Measurements from ENCODE around the gene FRMD4A. TPM values are rescaled to one million over a fixed set of nuclear protein-coding genes. Genes with fewer than 3 reads are reported as not detected.

The FRMD4A gene
- polyA plus RNA-seq, 1 of the 3 experiments (the other 2 are of a cell fraction), result 37.7 TPM

- CTCF ChIA-PET, result no interaction called here
- Histone ChIP-seq H3K79me2 (ENCODE audit: insufficient read depth) (peaks cover 42% of the 10 kb centered on the region), H3K27ac (ENCODE audit: low read depth in 2 of 2, low read length in 1 of 2) (peak overlapping the region in 1 of 2 experiments; percentile 25; a peak in 1 of 4 replicates)
These were observed 622.3 kb downstream of the FRMD4A start for GRCh38 chr10:13708256-13708990.

DNA sequence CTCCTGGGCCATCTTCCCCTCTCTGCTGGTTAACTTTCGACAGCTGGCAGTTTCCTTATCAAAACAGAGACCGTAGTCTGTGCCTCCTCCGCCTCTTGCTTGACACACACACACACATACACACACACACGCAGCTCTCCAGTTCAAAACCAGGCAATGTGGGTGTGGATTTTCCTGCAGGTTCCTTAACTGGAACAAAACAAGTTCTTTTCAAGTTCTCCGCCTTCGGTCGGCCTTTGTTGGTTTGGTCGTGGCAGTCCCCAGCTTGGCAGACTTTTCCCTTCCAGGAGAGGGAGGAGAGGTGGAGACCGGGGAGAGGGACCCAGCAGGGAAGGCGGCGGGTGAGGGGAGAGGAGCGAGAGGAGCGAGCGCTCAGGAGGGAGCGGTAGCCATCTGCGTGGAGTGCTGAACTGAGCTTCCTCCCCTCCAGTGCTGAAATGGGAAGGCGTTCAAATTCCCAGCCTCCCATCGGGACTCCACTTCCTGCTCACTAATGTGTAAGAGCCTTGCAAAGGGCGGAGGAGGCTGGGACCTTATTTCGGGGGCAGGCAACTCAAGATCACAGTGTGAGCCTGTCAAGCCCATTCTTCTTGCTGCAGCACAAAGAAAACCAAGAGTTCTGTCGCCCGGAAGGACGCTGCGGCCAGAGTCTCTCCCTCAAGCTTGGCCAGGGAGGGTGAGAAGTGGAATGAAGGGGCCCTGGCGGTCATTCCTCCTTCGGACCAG is 623.4 kb downstream of the FRMD4A start:
- H3K36me3 ChIP-seq (replicated peaks in 1 of 2; ENCODE audit: control insufficient read depth in 1 of 2, insufficient read depth in 2 of 2, low read length in 1 of 2), result peaks cover 4 to 21% of the 10 kb centered on the region in 2 experiments
- H2AFZ ChIP-seq (ENCODE audit: low read depth), result no peak overlapping the region
- ChIA-PET CTCF (interaction anchor here (1.5 kb wide), 1 partner anchor 48 kb away, joined by 7 read pairs; no protein-coding TSS in a partner anchor), POLR2A (no interaction called here)
- TF ChIP-seq SMC3 (IDR thresholded peaks at IDR 0.05; ENCODE audit: low read depth, low read length), result no peak
- TF ChIP-seq, protein P1, sequence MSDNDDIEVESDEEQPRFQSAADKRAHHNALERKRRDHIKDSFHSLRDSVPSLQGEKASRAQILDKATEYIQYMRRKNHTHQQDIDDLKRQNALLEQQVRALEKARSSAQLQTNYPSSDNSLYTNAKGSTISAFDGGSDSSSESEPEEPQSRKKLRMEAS (IDR thresholded peaks at IDR 0.05; ENCODE audit: low read depth), result no peak
- no peak for TF ChIP-seq TAF1 (IDR thresholded peaks at IDR 0.05; ENCODE audit: borderline replicate concordance, low read depth, low read length)
- no peak for TF ChIP-seq JUND (IDR thresholded peaks at IDR 0.05)
- TF ChIP-seq, protein P2, sequence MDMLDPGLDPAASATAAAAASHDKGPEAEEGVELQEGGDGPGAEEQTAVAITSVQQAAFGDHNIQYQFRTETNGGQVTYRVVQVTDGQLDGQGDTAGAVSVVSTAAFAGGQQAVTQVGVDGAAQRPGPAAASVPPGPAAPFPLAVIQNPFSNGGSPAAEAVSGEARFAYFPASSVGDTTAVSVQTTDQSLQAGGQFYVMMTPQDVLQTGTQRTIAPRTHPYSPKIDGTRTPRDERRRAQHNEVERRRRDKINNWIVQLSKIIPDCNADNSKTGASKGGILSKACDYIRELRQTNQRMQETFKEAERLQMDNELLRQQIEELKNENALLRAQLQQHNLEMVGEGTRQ (IDR thresholded peaks at IDR 0.05; ENCODE audit: borderline replicate concordance, low read depth, low read length), result no peak
- TF ChIP-seq GABPA (IDR thresholded peaks at IDR 0.05; ENCODE audit: low read depth), result no peak
- no peak for TF ChIP-seq CTCF (IDR thresholded peaks at IDR 0.05)
- no peak for TF ChIP-seq MXI1 (IDR thresholded peaks at IDR 0.05; ENCODE audit: low read depth, low read length)
- no peaks in the 10 kb centered on the region for H4K20me1 ChIP-seq (ENCODE audit: insufficient read depth)
- H3K9me3 ChIP-seq, result no peaks in the 10 kb centered on the region
- 82% methylated on average over 26 of the region's 26 CpGs for WGBS (ENCODE audit: low lambda C conversion rate)
- 0 out of 4 replicates have a peak overlapping the region, but pooled peaks of 1 of the 2 experiments have one; percentile 25 for H3K27ac ChIP-seq (ENCODE audit: low read depth in 2 of 2, low read length in 1 of 2)
- no peaks in the 10 kb centered on the region for H3K9me2 ChIP-seq
- H3F3A ChIP-seq (replicated peaks; ENCODE audit: insufficient read depth), result peaks cover 3% of the 10 kb centered on the region
- no peaks in the 10 kb centered on the region for H3K27me3 ChIP-seq (ENCODE audit: insufficient read depth)
- DNase-seq, result no peak
- no peak overlapping the region for H3K4me3 ChIP-seq (ENCODE audit: low read depth in 2 of 2, low read length in 1 of 2)
- H3K4me2 ChIP-seq, result no peak overlapping the region
- no peak overlapping the region for H3K9ac ChIP-seq
- H3K79me2 ChIP-seq (ENCODE audit: insufficient read depth), result peaks cover 47% of the 10 kb centered on the region
- H3K4me1 ChIP-seq (ENCODE audit: control insufficient read depth in 1 of 2, insufficient read depth in 2 of 2, low read depth in 1 of 2, low read length in 1 of 2), result peaks cover 5 to 33% of the 10 kb centered on the region in 2 experiments; a peak in 3 of 4 replicates

More at GRCh38 chr10:13708256-13708990, 622.3 kb downstream of the FRMD4A start:
- no peaks in the 10 kb centered on the region for H3K9me2 ChIP-seq
- POLR2A ChIA-PET, result interaction anchor here (0.8 kb wide), 1 partner anchor 1512 kb away, joined by 3 read pairs; the partner anchor contains the start of genes CDC123 and NUDT5
- H4K20me1 ChIP-seq (ENCODE audit: insufficient read depth), result no peaks in the 10 kb centered on the region
- H3K9me3 ChIP-seq, result no peaks in the 10 kb centered on the region
- DNase-seq, result peak; percentile 38
- H3K27me3 ChIP-seq (ENCODE audit: insufficient read depth), result no peaks in the 10 kb centered on the region
- no peak overlapping the region for H3K9ac ChIP-seq
- H3K36me3 ChIP-seq (replicated peaks in 1 of 2; ENCODE audit: control insufficient read depth in 1 of 2, insufficient read depth in 2 of 2, low read length in 1 of 2), result peaks cover 4 to 16% of the 10 kb centered on the region in 2 experiments
- no peak overlapping the region for H3K4me2 ChIP-seq
- peaks cover 6 to 29% of the 10 kb centered on the region in 2 experiments; a peak in 3 of 4 replicates for H3K4me1 ChIP-seq (ENCODE audit: control insufficient read depth in 1 of 2, insufficient read depth in 2 of 2, low read depth in 1 of 2, low read length in 1 of 2)
- WGBS (ENCODE audit: low lambda C conversion rate), result 83% methylated on average over 8 of the region's 8 CpGs
- no peak overlapping the region for H3K4me3 ChIP-seq (ENCODE audit: low read depth in 2 of 2, low read length in 1 of 2)
- no peak for TF ChIP-seq SMC3 (IDR thresholded peaks at IDR 0.05; ENCODE audit: low read depth, low read length)
- no peak for TF ChIP-seq RCOR1 (IDR thresholded peaks at IDR 0.05; ENCODE audit: low read length)
- no peak for TF ChIP-seq ZBTB33 (IDR thresholded peaks at IDR 0.05; ENCODE audit: borderline replicate concordance, low read depth)
- no peak for TF ChIP-seq JUND (IDR thresholded peaks at IDR 0.05)
- TF ChIP-seq EZH2phosphoT487 (IDR thresholded peaks at IDR 0.05; ENCODE audit: borderline replicate concordance, low read depth), result no peak
- TF ChIP-seq YY1 (IDR thresholded peaks at IDR 0.05; ENCODE audit: low read depth), result no peak
- TF ChIP-seq, protein P3, sequence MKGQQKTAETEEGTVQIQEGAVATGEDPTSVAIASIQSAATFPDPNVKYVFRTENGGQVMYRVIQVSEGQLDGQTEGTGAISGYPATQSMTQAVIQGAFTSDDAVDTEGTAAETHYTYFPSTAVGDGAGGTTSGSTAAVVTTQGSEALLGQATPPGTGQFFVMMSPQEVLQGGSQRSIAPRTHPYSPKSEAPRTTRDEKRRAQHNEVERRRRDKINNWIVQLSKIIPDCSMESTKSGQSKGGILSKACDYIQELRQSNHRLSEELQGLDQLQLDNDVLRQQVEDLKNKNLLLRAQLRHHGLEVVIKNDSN (IDR thresholded peaks at IDR 0.05; ENCODE audit: borderline replicate concordance, low read depth), result no peak
- TF ChIP-seq ELF1 (IDR thresholded peaks at IDR 0.05), result no peak
- TF ChIP-seq RAD21 (IDR thresholded peaks at IDR 0.05; ENCODE audit: low read length), result no peak
- no peak overlapping the region for H2AFZ ChIP-seq (ENCODE audit: low read depth)
- peaks cover 12% of the 10 kb centered on the region for H3F3A ChIP-seq (replicated peaks; ENCODE audit: insufficient read depth)
